ENCODE results near the gene KCND2.

KCND2 gene

DNA sequence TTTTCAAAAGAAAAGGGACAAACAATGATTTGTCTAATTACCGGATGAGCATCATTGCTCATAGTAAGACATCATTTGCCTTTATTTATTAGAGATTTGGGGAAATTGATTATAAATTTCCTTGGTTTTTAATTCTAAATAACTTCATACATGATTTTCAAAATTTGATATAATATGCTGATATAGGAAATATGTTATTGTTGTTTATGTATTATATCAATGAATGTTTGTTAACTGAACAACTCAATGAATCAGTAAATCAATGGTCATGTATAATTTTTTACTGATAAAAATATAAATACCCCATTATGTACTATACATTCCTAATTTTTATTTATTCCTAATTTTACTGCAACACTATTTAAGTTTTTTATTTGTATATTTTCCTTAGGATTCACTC, 327.6 kb downstream of the KCND2 start:
- Histone ChIP-seq H3K27ac (ENCODE audit: insufficient read depth in 1 of 2, low read depth in 1 of 2, low read length in 2 of 2, poor library complexity in 1 of 2, severe bottlenecking in 2 of 2) (no peak overlapping the region), H3K36me3 (ENCODE audit: control insufficient read depth in 4 of 4, insufficient read depth in 4 of 4, low read length in 3 of 4) (no peaks in the 10 kb centered on the region), H3K9me3 (ENCODE audit: control extremely low read depth in 1 of 5, control insufficient read depth in 4 of 5, insufficient read depth in 2 of 5, low read depth in 1 of 5, low read length in 4 of 5) (no peaks in the 10 kb centered on the region), H3K27me3 (replicated peaks in 2 of 5; ENCODE audit: control insufficient read depth in 4 of 5, insufficient read depth in 5 of 5, low read length in 4 of 5) (no peaks in the 10 kb centered on the region), H3K4me1 (ENCODE audit: control extremely low read depth in 1 of 4, control insufficient read depth in 4 of 4, insufficient read depth in 4 of 4, low read length in 3 of 4) (no peaks in the 10 kb centered on the region), H3K4me3 (ENCODE audit: control insufficient read depth in 1 of 7, extremely low read depth in 1 of 7, insufficient read depth in 4 of 7, low read depth in 2 of 7, low read length in 6 of 7) (no peak overlapping the region)
- ChIA-PET CTCF (no interaction called here), POLR2A (no interaction called here)
- no CpG with 5 or more reads among the region's 1 CpG for WGBS (ENCODE audit: insufficient coverage)
- no peak for DNase-seq

DNA sequence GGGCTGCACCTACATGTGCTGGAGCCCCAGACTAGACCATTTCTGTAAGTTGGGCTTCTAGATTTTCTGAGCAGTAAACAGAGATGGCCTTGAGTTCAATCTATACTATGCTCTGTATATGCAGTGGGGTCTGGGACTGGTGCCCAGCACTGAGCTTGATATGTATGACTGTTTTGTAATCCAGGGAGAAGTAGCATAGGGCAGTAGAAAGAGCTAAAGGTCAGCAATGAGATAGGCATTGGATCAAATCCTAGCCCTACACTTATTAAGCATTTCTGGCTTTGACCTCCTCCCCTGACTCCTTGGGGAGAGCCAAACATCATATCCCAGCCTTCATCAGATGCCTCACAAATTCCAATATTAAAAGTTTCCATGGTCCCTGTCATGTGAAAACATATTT, 330.4 kb downstream of the KCND2 start:
- ChIA-PET CTCF (no interaction called here), POLR2A (no interaction called here)
- H3K27ac ChIP-seq (ENCODE audit: insufficient read depth in 1 of 2, low read depth in 1 of 2, low read length in 2 of 2, poor library complexity in 1 of 2, severe bottlenecking in 2 of 2): no peak overlapping the region
- no peaks in the 10 kb centered on the region for H3K36me3 ChIP-seq (ENCODE audit: control insufficient read depth in 4 of 4, insufficient read depth in 4 of 4, low read length in 3 of 4)
- no peak for DNase-seq
- no peak overlapping the region for H3K4me3 ChIP-seq (ENCODE audit: control insufficient read depth in 1 of 7, extremely low read depth in 1 of 7, insufficient read depth in 4 of 7, low read depth in 2 of 7, low read length in 6 of 7)
- H3K4me1 ChIP-seq (ENCODE audit: control extremely low read depth in 1 of 4, control insufficient read depth in 4 of 4, insufficient read depth in 4 of 4, low read length in 3 of 4): no peaks in the 10 kb centered on the region
- no peaks in the 10 kb centered on the region for H3K9me3 ChIP-seq (ENCODE audit: control extremely low read depth in 1 of 5, control insufficient read depth in 4 of 5, insufficient read depth in 2 of 5, low read depth in 1 of 5, low read length in 4 of 5)
- no peaks in the 10 kb centered on the region for H3K27me3 ChIP-seq (replicated peaks in 2 of 5; ENCODE audit: control insufficient read depth in 4 of 5, insufficient read depth in 5 of 5, low read length in 4 of 5)

DNA sequence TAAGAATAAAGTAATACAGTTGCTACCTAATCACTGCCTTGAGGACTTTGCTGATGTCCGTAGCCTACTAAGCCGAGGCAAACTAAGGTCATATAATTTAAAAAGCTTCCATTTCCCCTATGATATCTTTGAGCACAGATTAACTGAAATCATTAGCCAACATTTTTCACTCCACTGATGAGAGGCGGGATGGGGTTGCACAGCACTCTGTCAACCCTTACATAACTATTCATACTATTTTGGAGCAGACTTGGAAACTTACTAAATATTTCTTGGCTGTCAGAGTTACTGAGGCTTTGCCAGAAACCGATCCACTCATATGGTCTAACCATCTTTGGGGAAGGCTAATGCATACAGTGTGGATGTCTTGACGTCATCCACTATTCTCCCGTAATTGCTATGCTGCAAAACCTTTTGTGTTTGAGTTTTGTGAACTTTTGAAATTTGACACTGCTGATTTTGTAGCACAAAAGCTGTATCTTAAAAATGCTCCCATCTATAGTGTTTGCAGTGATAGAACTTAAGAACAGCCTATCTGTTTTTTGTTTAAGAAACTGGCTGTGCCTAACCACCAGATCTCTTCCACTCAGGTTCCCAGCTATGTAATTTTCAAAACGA, 336.3 kb downstream of the KCND2 start:
- Histone ChIP-seq H3K9me3 (ENCODE audit: control extremely low read depth in 1 of 5, control insufficient read depth in 4 of 5, insufficient read depth in 2 of 5, low read depth in 1 of 5, low read length in 4 of 5) (no peaks in the 10 kb centered on the region), H3K4me3 (ENCODE audit: control insufficient read depth in 1 of 7, extremely low read depth in 1 of 7, insufficient read depth in 4 of 7, low read depth in 2 of 7, low read length in 6 of 7) (no peak overlapping the region), H3K4me1 (ENCODE audit: control extremely low read depth in 1 of 4, control insufficient read depth in 4 of 4, insufficient read depth in 4 of 4, low read length in 3 of 4) (no peaks in the 10 kb centered on the region), H3K36me3 (ENCODE audit: control insufficient read depth in 4 of 4, insufficient read depth in 4 of 4, low read length in 3 of 4) (no peaks in the 10 kb centered on the region), H3K27ac (ENCODE audit: insufficient read depth in 1 of 2, low read depth in 1 of 2, low read length in 2 of 2, poor library complexity in 1 of 2, severe bottlenecking in 2 of 2) (no peak overlapping the region), H3K27me3 (replicated peaks in 2 of 5; ENCODE audit: control insufficient read depth in 4 of 5, insufficient read depth in 5 of 5, low read length in 4 of 5) (no peaks in the 10 kb centered on the region)
- WGBS (ENCODE audit: insufficient coverage): 84% methylated on average over 6 of the region's 7 CpGs
- POLR2A ChIA-PET: no interaction called here
- no peak for DNase-seq
- CTCF ChIA-PET: no interaction called here

DNA sequence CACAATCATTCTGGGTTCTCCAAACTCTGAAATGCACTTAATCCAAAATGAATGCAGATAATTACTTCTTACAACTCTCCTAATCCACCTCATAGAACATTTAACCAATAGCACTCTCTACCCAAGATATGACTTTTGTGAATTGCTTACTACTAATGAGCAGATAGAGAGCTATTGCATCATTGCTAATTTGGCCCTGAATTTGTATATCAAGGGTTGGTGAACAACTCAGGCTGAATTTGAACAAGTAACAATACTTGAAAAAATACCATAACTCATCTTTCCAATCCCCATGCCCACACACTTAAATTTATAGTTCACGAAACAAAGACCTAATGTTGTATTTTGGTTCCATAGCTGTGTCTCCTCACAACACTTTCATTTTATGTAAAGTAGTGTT, 339.0 kb downstream of the KCND2 start:
- WGBS (ENCODE audit: insufficient coverage): no CpG with 5 or more reads among the region's 1 CpG
- ChIA-PET CTCF (no interaction called here), POLR2A (no interaction called here)

DNA sequence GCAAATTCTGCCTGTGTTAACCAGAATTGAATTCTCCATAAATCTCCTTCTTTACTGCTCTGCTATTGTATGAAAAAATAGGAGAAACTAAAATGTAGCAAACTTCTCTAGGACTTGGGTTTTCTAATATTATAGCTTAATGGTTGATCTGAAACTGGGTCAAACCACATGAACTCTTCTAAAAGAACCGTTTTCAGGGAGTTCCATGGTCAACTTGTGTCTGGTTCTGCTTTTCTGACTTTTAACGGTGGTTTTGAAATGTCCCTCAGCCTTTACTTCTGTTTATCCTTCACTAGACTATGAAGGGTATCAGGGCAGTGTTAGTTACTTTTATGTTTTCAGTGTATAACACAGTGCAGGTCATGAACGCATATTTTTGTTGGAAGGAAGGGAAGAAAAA, 342.7 kb downstream of the KCND2 start:
- DNase-seq: no peak
- Histone ChIP-seq H3K9me3 (ENCODE audit: control extremely low read depth in 1 of 5, control insufficient read depth in 4 of 5, insufficient read depth in 2 of 5, low read depth in 1 of 5, low read length in 4 of 5) (no peaks in the 10 kb centered on the region), H3K36me3 (ENCODE audit: control insufficient read depth in 4 of 4, insufficient read depth in 4 of 4, low read length in 3 of 4) (no peaks in the 10 kb centered on the region), H3K27me3 (replicated peaks in 2 of 5; ENCODE audit: control insufficient read depth in 4 of 5, insufficient read depth in 5 of 5, low read length in 4 of 5) (no peaks in the 10 kb centered on the region), H3K4me3 (ENCODE audit: control insufficient read depth in 1 of 7, extremely low read depth in 1 of 7, insufficient read depth in 4 of 7, low read depth in 2 of 7, low read length in 6 of 7) (no peak overlapping the region), H3K4me1 (ENCODE audit: control extremely low read depth in 1 of 4, control insufficient read depth in 4 of 4, insufficient read depth in 4 of 4, low read length in 3 of 4) (no peaks in the 10 kb centered on the region), H3K27ac (ENCODE audit: insufficient read depth in 1 of 2, low read depth in 1 of 2, low read length in 2 of 2, poor library complexity in 1 of 2, severe bottlenecking in 2 of 2) (no peak overlapping the region)
- ChIA-PET POLR2A (no interaction called here), CTCF (no interaction called here)
- 77% methylated on average over 3 of the region's 3 CpGs for WGBS (ENCODE audit: insufficient coverage)

More for the DNA sequence above, 339.0 kb downstream of the KCND2 start:
- Histone ChIP-seq H3K27ac (ENCODE audit: insufficient read depth in 1 of 2, low read depth in 1 of 2, low read length in 2 of 2, poor library complexity in 1 of 2, severe bottlenecking in 2 of 2) (no peak overlapping the region), H3K4me3 (ENCODE audit: control insufficient read depth in 1 of 7, extremely low read depth in 1 of 7, insufficient read depth in 4 of 7, low read depth in 2 of 7, low read length in 6 of 7) (no peak overlapping the region), H3K4me1 (ENCODE audit: control extremely low read depth in 1 of 4, control insufficient read depth in 4 of 4, insufficient read depth in 4 of 4, low read length in 3 of 4) (no peaks in the 10 kb centered on the region), H3K9me3 (ENCODE audit: control extremely low read depth in 1 of 5, control insufficient read depth in 4 of 5, insufficient read depth in 2 of 5, low read depth in 1 of 5, low read length in 4 of 5) (no peaks in the 10 kb centered on the region), H3K27me3 (replicated peaks in 2 of 5; ENCODE audit: control insufficient read depth in 4 of 5, insufficient read depth in 5 of 5, low read length in 4 of 5) (no peaks in the 10 kb centered on the region), H3K36me3 (ENCODE audit: control insufficient read depth in 4 of 4, insufficient read depth in 4 of 4, low read length in 3 of 4) (no peaks in the 10 kb centered on the region)
- no peak for DNase-seq

DNA sequence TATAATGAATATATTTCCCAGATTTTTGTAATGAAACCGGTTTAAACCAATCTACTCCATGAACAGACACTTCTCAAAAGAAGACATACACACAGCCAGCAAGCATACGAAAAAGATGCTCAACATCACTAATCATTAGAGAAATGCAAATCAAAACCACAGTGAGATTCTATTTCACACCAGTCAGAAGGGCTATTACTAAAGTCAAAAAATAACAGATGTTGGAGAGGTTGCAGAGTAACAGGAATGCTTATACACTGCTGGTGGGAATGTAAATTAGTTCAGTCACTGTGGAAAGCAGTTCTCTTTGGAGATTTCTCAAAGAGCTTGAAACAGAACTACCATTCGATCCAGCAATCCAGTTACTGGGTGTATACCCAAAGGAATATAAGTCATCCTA, 344.3 kb downstream of the KCND2 start:
- ChIA-PET CTCF (no interaction called here), POLR2A (no interaction called here)
- H3K27me3 ChIP-seq (replicated peaks in 2 of 5; ENCODE audit: control insufficient read depth in 4 of 5, insufficient read depth in 5 of 5, low read length in 4 of 5): no peaks in the 10 kb centered on the region
- no peaks in the 10 kb centered on the region for H3K4me1 ChIP-seq (ENCODE audit: control extremely low read depth in 1 of 4, control insufficient read depth in 4 of 4, insufficient read depth in 4 of 4, low read length in 3 of 4)
- H3K27ac ChIP-seq (ENCODE audit: insufficient read depth in 1 of 2, low read depth in 1 of 2, low read length in 2 of 2, poor library complexity in 1 of 2, severe bottlenecking in 2 of 2): no peak overlapping the region
- 100% methylated on average over 1 of the region's 3 CpGs for WGBS (ENCODE audit: insufficient coverage)
- H3K36me3 ChIP-seq (ENCODE audit: control insufficient read depth in 4 of 4, insufficient read depth in 4 of 4, low read length in 3 of 4): no peaks in the 10 kb centered on the region
- DNase-seq: no peak
- H3K9me3 ChIP-seq (ENCODE audit: control extremely low read depth in 1 of 5, control insufficient read depth in 4 of 5, insufficient read depth in 2 of 5, low read depth in 1 of 5, low read length in 4 of 5): no peaks in the 10 kb centered on the region
- no peak overlapping the region for H3K4me3 ChIP-seq (ENCODE audit: control insufficient read depth in 1 of 7, extremely low read depth in 1 of 7, insufficient read depth in 4 of 7, low read depth in 2 of 7, low read length in 6 of 7)

DNA sequence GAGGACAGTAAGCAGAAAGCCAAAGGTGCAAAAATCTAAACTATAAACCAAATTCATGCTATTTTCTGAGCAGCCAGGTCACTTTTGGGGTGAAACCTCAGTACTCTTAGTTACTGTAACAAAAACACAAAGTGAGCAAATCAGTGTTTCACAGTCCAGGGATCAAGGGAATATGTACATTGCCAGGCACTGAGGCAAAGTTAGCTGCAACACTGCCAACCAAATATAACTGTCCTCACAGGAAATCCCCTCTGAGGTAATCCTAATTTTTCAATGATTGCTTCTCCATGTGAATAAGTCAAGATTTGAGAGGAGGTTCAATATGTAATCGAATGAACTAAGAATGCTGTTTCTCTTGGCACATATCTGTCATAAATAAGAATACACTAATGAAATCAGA, 355.3 kb downstream of the KCND2 start:
- no peaks in the 10 kb centered on the region for H3K27me3 ChIP-seq (replicated peaks in 2 of 5; ENCODE audit: control insufficient read depth in 4 of 5, insufficient read depth in 5 of 5, low read length in 4 of 5)
- no peak for DNase-seq
- POLR2A ChIA-PET: no interaction called here
- H3K36me3 ChIP-seq (ENCODE audit: control insufficient read depth in 4 of 4, insufficient read depth in 4 of 4, low read length in 3 of 4): no peaks in the 10 kb centered on the region
- CTCF ChIA-PET: no interaction called here
- no peak overlapping the region for H3K4me3 ChIP-seq (ENCODE audit: control insufficient read depth in 1 of 7, extremely low read depth in 1 of 7, insufficient read depth in 4 of 7, low read depth in 2 of 7, low read length in 6 of 7)
- no peaks in the 10 kb centered on the region for H3K9me3 ChIP-seq (ENCODE audit: control extremely low read depth in 1 of 5, control insufficient read depth in 4 of 5, insufficient read depth in 2 of 5, low read depth in 1 of 5, low read length in 4 of 5)
- H3K4me1 ChIP-seq (ENCODE audit: control extremely low read depth in 1 of 4, control insufficient read depth in 4 of 4, insufficient read depth in 4 of 4, low read length in 3 of 4): no peaks in the 10 kb centered on the region
- H3K27ac ChIP-seq (ENCODE audit: insufficient read depth in 1 of 2, low read depth in 1 of 2, low read length in 2 of 2, poor library complexity in 1 of 2, severe bottlenecking in 2 of 2): no peak overlapping the region
- no CpG with 5 or more reads among the region's 1 CpG for WGBS (ENCODE audit: insufficient coverage)
